H1 (cell line): ENCODE data around the gene TMEM132A. TPM values are rescaled to one million over a fixed set of nuclear protein-coding genes. Genes with fewer than 3 reads are reported as not detected.

Source experiments
- CTCF ChIA-PET: fragments of 300-600 bp; sonication (Branson Sonifier 250); formaldehyde crosslinking; loops from one replicate; lab custom pipeline; 2021; ENCODE audit not compliant: partially characterized antibody; lab: Charles Lee
- POLR2A ChIA-PET: fragments of 300-600 bp; sonication (Branson Sonifier 250); formaldehyde crosslinking; loops from one replicate; lab custom pipeline; 2021; ENCODE audit warnings: inconsistent platforms; ENCODE audit not compliant: partially characterized antibody; lab: Charles Lee
- DNase-seq, 2 experiments: peaks; one replicate each; pipeline versions ENCODE4 v3.0.0 to v3.0.0-alpha.2; 2010 to 2022; ENCODE audit warnings: low spot score in 2 of 2, low read depth in 1 of 2, mixed read lengths in 1 of 2
- FAIRE-seq: peaks from 2 replicates; lab custom pipeline; 2011; peaks lifted over from hg19 to GRCh38; lab: Jason Lieb, UNC
- H2AFZ ChIP-seq: 2 replicates; pipeline ENCODE4 v1.8.1; 2012; ENCODE audit warnings: low read length, inconsistent platforms
- H2AK5ac ChIP-seq: 2 replicates; pipeline ENCODE4 v1.6.1; 2013; ENCODE audit warnings: low read depth, low read length
- H2BK120ac ChIP-seq: replicated peaks from 2 replicates; pipeline ENCODE3; 2013; ENCODE audit warnings: low read depth, low read length, inconsistent platforms
- H2BK12ac ChIP-seq: 2 replicates; pipeline ENCODE4 v1.6.1; 2013; ENCODE audit warnings: low read depth, low read length
- H2BK15ac ChIP-seq: 2 replicates; pipeline ENCODE4 v1.6.1; 2013; ENCODE audit warnings: low read length
- H2BK20ac ChIP-seq: 2 replicates; pipeline ENCODE4 v1.6.1; 2013; ENCODE audit warnings: low read length
- H2BK5ac ChIP-seq: 2 replicates; pipeline ENCODE4 v1.6.1; 2013; ENCODE audit warnings: low read depth, low read length
- H3K14ac ChIP-seq: 2 replicates; pipeline ENCODE4 v1.6.1; 2013; ENCODE audit warnings: inconsistent platforms; ENCODE audit not compliant: insufficient read length
- H3K18ac ChIP-seq: 2 replicates; pipeline ENCODE4 v1.6.1; 2013; ENCODE audit warnings: low read length; ENCODE audit errors: extremely low read depth
- H3K23ac ChIP-seq: 2 replicates; pipeline ENCODE4 v1.6.1; 2013; ENCODE audit warnings: inconsistent platforms; ENCODE audit not compliant: insufficient read length
- H3K23me2 ChIP-seq: 2 replicates; pipeline ENCODE4 v1.6.1; 2013; ENCODE audit warnings: low read depth, low read length
- H3K27ac ChIP-seq: 2 replicates; pipeline ENCODE4 v1.6.1; 2011; ENCODE audit warnings: low read depth, low read length, inconsistent platforms
- H3K27me3 ChIP-seq, 4 experiments: replicated peaks in 1 of 4; 1 replicate in 1 of 4; 2 replicates in 3 of 4; pipeline versions ENCODE4 v1.6.1 to v1.8.1; 2011 to 2013; ENCODE audit warnings: low read length in 3 of 4, mild to moderate bottlenecking in 3 of 4, inconsistent platforms in 2 of 4, mixed read lengths in 2 of 4, moderate library complexity in 1 of 4; ENCODE audit not compliant: control insufficient read depth in 3 of 4, insufficient read depth in 3 of 4; ENCODE audit errors: extremely low read depth in 1 of 4
- H3K36me3 ChIP-seq, 4 experiments: 2 replicates each; pipeline versions ENCODE4 v1.6.1 to v1.8.1; 2011 to 2013; ENCODE audit warnings: mild to moderate bottlenecking in 4 of 4, low read length in 3 of 4, moderate library complexity in 2 of 4, control low read depth in 1 of 4, inconsistent platforms in 1 of 4; ENCODE audit not compliant: insufficient read depth in 4 of 4, control insufficient read depth in 2 of 4
- H3K4ac ChIP-seq: replicated peaks from 2 replicates; pipeline ENCODE3; 2013; ENCODE audit warnings: low read length, low read depth, mixed read lengths, inconsistent platforms; ENCODE audit not compliant: insufficient read length
- H3K4me1 ChIP-seq, 4 experiments: replicated peaks in 1 of 4; 1 replicate in 1 of 4; 2 replicates in 3 of 4; pipeline versions ENCODE4 v1.6.1 to v1.8.1; 2011 to 2013; ENCODE audit warnings: low read length in 3 of 4, inconsistent platforms in 2 of 4, mixed read lengths in 1 of 4; ENCODE audit not compliant: insufficient read depth in 4 of 4, control insufficient read depth in 3 of 4
- H3K4me2 ChIP-seq, 2 experiments: 2 replicates each; pipeline versions ENCODE4 v1.6.1 to v1.8.1; 2011 to 2013; ENCODE audit warnings: low read depth in 2 of 2, low read length in 2 of 2, control low read depth in 1 of 2, inconsistent platforms in 1 of 2, mild to moderate bottlenecking in 1 of 2; ENCODE audit not compliant: insufficient read depth in 1 of 2
- H3K4me3 ChIP-seq, 4 experiments: fragments of 200-600, 300-600 bp in 1 of 4; sonication (generic), shearing (Covaris generic), sonication (Bioruptor Twin) in 1 of 4; 2 replicates each; pipeline versions ENCODE4 v1.5.1 to v1.8.1; 2011 to 2016; ENCODE audit warnings: low read length in 4 of 4, low read depth in 3 of 4, control low read depth in 2 of 4, inconsistent platforms in 2 of 4, mild to moderate bottlenecking in 2 of 4, mixed read lengths in 1 of 4, moderate library complexity in 1 of 4; ENCODE audit not compliant: insufficient read depth in 2 of 4; ENCODE audit errors: extremely low read depth in 1 of 4
- H3K56ac ChIP-seq: replicated peaks from 2 replicates; pipeline ENCODE3; 2013; ENCODE audit warnings: low read depth, mild to moderate bottlenecking, mixed read lengths, low read length, inconsistent platforms; ENCODE audit not compliant: insufficient read length
- H3K79me1 ChIP-seq: 2 replicates; pipeline ENCODE4 v1.6.1; 2013; ENCODE audit warnings: low read depth, low read length, control low read depth
- H3K79me2 ChIP-seq, 2 experiments: 2 replicates each; pipeline versions ENCODE4 v1.6.1 to v1.8.1; 2012 to 2013; ENCODE audit warnings: low read length in 2 of 2, mild to moderate bottlenecking in 2 of 2, inconsistent platforms in 1 of 2; ENCODE audit not compliant: insufficient read depth in 2 of 2, control insufficient read depth in 1 of 2
- H3K9ac ChIP-seq, 4 experiments: replicated peaks in 1 of 4; 1 replicate in 1 of 4; 2 replicates in 3 of 4; pipeline versions ENCODE4 v1.6.1 to v1.8.1; 2011 to 2013; ENCODE audit warnings: low read depth in 3 of 4, low read length in 3 of 4, control low read depth in 2 of 4, mild to moderate bottlenecking in 2 of 4, moderate library complexity in 2 of 4, inconsistent platforms in 1 of 4; ENCODE audit errors: extremely low read depth in 1 of 4
- H3K9me3 ChIP-seq, 2 experiments: 2 replicates each; pipeline versions ENCODE4 v1.6.1 to v1.8.1; 2012 to 2013; ENCODE audit warnings: mild to moderate bottlenecking in 2 of 2, moderate library complexity in 2 of 2, control low read depth in 1 of 2, inconsistent platforms in 1 of 2, low read depth in 1 of 2, low read length in 1 of 2, mixed read lengths in 1 of 2; ENCODE audit not compliant: insufficient read depth in 2 of 2
- H4K20me1 ChIP-seq, 2 experiments: replicated peaks in 1 of 2; 2 replicates each; pipeline versions ENCODE3 to v1.8.1; 2011 to 2013; ENCODE audit warnings: inconsistent platforms in 2 of 2, low read length in 2 of 2, mild to moderate bottlenecking in 1 of 2; ENCODE audit not compliant: insufficient read depth in 2 of 2, control insufficient read depth in 1 of 2
- H4K5ac ChIP-seq: 2 replicates; pipeline ENCODE4 v1.6.1; 2013; ENCODE audit warnings: low read length, low read depth, mixed read lengths, inconsistent platforms; ENCODE audit not compliant: insufficient read length
- H4K8ac ChIP-seq: 2 replicates; pipeline ENCODE4 v1.8.0; 2013; ENCODE audit warnings: mild to moderate bottlenecking, moderate library complexity, low read length, inconsistent platforms; ENCODE audit not compliant: insufficient read depth; ENCODE audit errors: extremely low read depth
- H4K91ac ChIP-seq: replicated peaks from 2 replicates; pipeline ENCODE3; 2013; ENCODE audit warnings: low read length, mixed read lengths, inconsistent platforms; ENCODE audit not compliant: insufficient read length
- ASH2L ChIP-seq: fragments of 200-600, 300-600 bp; sonication (generic); IDR thresholded peaks from one replicate; pipeline ENCODE4 v1.7.1; 2017; ENCODE audit warnings: low read length
- CEBPB ChIP-seq: IDR thresholded peaks from 2 replicates; pipeline ENCODE4 v1.6.1; 2012; ENCODE audit warnings: low read depth, low read length
- CHD1 ChIP-seq: IDR thresholded peaks from 2 replicates; pipeline ENCODE4 v1.6.1; 2012; ENCODE audit warnings: low read depth, low read length, improper control_type of control experiment
- CREB1 ChIP-seq: IDR thresholded peaks from 2 replicates; pipeline ENCODE4 v1.6.1; 2012; ENCODE audit warnings: inconsistent platforms
- CTBP2 ChIP-seq: IDR thresholded peaks from 2 replicates; pipeline ENCODE4 v1.7.0; 2011; ENCODE audit warnings: borderline replicate concordance, mild to moderate bottlenecking, moderate library complexity, mixed read lengths, low read length; ENCODE audit not compliant: insufficient read depth, insufficient read length
- E2F6 ChIP-seq: IDR thresholded peaks from 2 replicates; pipeline ENCODE4 v1.6.1; 2012; ENCODE audit warnings: inconsistent platforms
- POLR2A ChIP-seq, 2 experiments: IDR thresholded peaks; 1 replicate in 1 of 2; 2 replicates in 1 of 2; pipeline ENCODE4 v1.6.1; 2011; ENCODE audit warnings: low read depth in 2 of 2, low read length in 2 of 2, mild to moderate bottlenecking in 2 of 2; ENCODE audit errors: control extremely low read depth in 1 of 2
- RFX5 ChIP-seq: IDR thresholded peaks from 2 replicates; pipeline ENCODE4 v1.6.1; 2011; ENCODE audit warnings: low read depth, low read length, improper control_type of control experiment, borderline replicate concordance
- SAP30 ChIP-seq: fragments of 300-600 bp; sonication (generic); IDR thresholded peaks from 2 replicates; pipeline ENCODE4 v1.7.1; 2012; ENCODE audit warnings: low read length, moderate library complexity, mild to moderate bottlenecking, inconsistent platforms; ENCODE audit not compliant: insufficient read depth, insufficient replicate concordance
- TAF1 ChIP-seq: IDR thresholded peaks from 2 replicates; pipeline ENCODE4 v1.6.1; 2011; ENCODE audit warnings: mild to moderate bottlenecking, low read depth, low read length
- TBP ChIP-seq: IDR thresholded peaks from 2 replicates; pipeline ENCODE4 v1.6.1; 2011; ENCODE audit warnings: low read depth, low read length, improper control_type of control experiment
- WGBS, 2 experiments: shearing (Covaris generic) in 1 of 2; methylation state at CpG; one replicate each; pipeline versions ENCODE4 v1.1.6 to v1.1.7; 2013 to 2015; ENCODE audit warnings: low lambda C conversion rate in 2 of 2, mixed read lengths in 2 of 2, inconsistent platforms in 1 of 2, low coverage in 1 of 2, missing lambda C conversion rate in 1 of 2; ENCODE audit not compliant: insufficient replicate concordance in 2 of 2, insufficient coverage in 1 of 2, insufficient read length in 1 of 2; ENCODE audit errors: extremely low coverage in 1 of 2, missing lambda C conversion rate in 1 of 2; 5-methylcytosine and 5-hydroxymethylcytosine counted together
- polyA plus RNA-seq, 7 experiments: library from polyadenylated mRNA; depleted of rRNA in 3 of 7; stranded (reverse) in 5 of 7; unstranded in 2 of 7; fragments of >200 nt in 5 of 7; fragments of 200-250 nt in 2 of 7; gene quantifications; 1 replicate in 5 of 7; 2 replicates in 1 of 7; 4 replicates in 1 of 7; pipeline versions ENCODE4 v1.2.1 to v1.2.3, GENCODE V29; 2011 to 2013; ENCODE audit warnings: missing spikeins in 2 of 7, mixed read lengths in 2 of 7
- total RNA-seq: library from RNA; stranded (reverse); fragmentation: NEBNext Ultra II Directional; extraction: Animal tissue kit (Norgen Biotek cat#: 25700); gene quantifications from 2 replicates; pipeline ENCODE4 v1.2.1, GENCODE V29; 2021

The TMEM132A gene
- total and polyA plus RNA-seq, 2 of the 8 experiments (the other 6 are each of a cell fraction or from before 2014, with no cell fraction given): 46.6 to 97.9 TPM

GRCh38 chr11:60915248-60915914 lies 8.9 kb upstream of the TMEM132A start:
- Histone ChIP-seq H2BK20ac (no peak overlapping the region), H4K8ac (no peak overlapping the region; the same call in 1 of the 2 replicates), H3K9me3 (no peaks in the 10 kb centered on the region), H3K56ac (no peak overlapping the region), H3K14ac (no peak overlapping the region), H3K79me1 (no peaks in the 10 kb centered on the region; the same call in 1 of the 2 replicates), H3K4me1 (peaks cover 10 to 27% (median 18%) of the 10 kb centered on the region in 4 experiments), H2AFZ (peak overlapping the region; percentile 31), H3K18ac (0 out of 2 replicates have a peak overlapping the region, but pooled peaks have one; percentile 86), H3K79me2 (peaks cover 5 to 24% of the 10 kb centered on the region in 2 experiments), H3K4me2 (peak overlapping the region; percentile 89 to 91), H2BK15ac (0 out of 2 replicates have a peak overlapping the region, but pooled peaks have one; percentile 21), H2BK120ac (no peak overlapping the region), H3K4ac (no peak overlapping the region), H3K4me3 (peak overlapping the region; percentile 63 to 82 (median 72); a peak in 7 of 8 replicates), H3K36me3 (peaks cover 0 to 5% (median 3%) of the 10 kb centered on the region in 4 experiments; a peak in 2 of 8 replicates), H3K27ac (peak overlapping the region; percentile 32), H2BK12ac (peak overlapping the region; percentile 55; the same call in 1 of the 2 replicates), H2BK5ac (no peak overlapping the region), H3K27me3 (peaks cover 0 to 2% (median 0%) of the 10 kb centered on the region in 4 experiments; a peak in 1 of 7 replicates), H3K9ac (peak overlapping the region in 3 of 4 experiments; percentile 7 to 54 (median 39); a peak in 5 of 7 replicates), H4K20me1 (peaks cover 0 to 9% of the 10 kb centered on the region in 2 experiments), H3K23me2 (peaks cover 8% of the 10 kb centered on the region), H2AK5ac (no peak overlapping the region; the same call in 1 of the 2 replicates), H4K91ac (peak overlapping the region; percentile 7), H4K5ac (peak overlapping the region; percentile 7), H3K23ac (no peak overlapping the region)
- FAIRE-seq (no peak), DNase-seq (peak in 1 of 2 experiments; percentile 73)
- WGBS, 2 experiments: 8% methylated on average over 17 of the region's 17 CpGs; no CpG with 5 or more reads in 1 of the 2 experiments
- POLR2A ChIA-PET: interaction anchor here (0.9 to 4.2 kb wide), 8 partner anchors 9 to 48 kb away, joined by 3 to 28 read pairs (median 4); partner anchors contain the start of genes PRPF19, SLC15A3, TMEM132A and ZP1
- CTCF ChIA-PET: interaction anchor here (0.6 to 1.8 kb wide), 18 partner anchors 8 to 220 kb away, joined by 3 to 10 read pairs (median 4); partner anchors contain the start of gene TMEM132A
- TF ChIP-seq CREB1 (no peak), POLR2A (IDR thresholded peaks at IDR 0.05; ENCODE audit: control extremely low read depth in 1 of 2, low read depth in 2 of 2, low read length in 2 of 2) (peak in 1 of 2 experiments; percentile 46; a peak in 1 of 3 replicates), CEBPB (no peak), TBP (peak; percentile 49; the same call in 1 of the 2 replicates), SAP30 (peak; percentile 27), RFX5 (no peak), CHD1 (no peak), CTBP2 (peak; percentile 21), ASH2L (peak; percentile 29), E2F6 (peak; percentile 75), TAF1 (peak; percentile 47; the same call in 1 of the 2 replicates)
